ENCODE measurements around the gene THSD7A.

Gene THSD7A

DNA sequence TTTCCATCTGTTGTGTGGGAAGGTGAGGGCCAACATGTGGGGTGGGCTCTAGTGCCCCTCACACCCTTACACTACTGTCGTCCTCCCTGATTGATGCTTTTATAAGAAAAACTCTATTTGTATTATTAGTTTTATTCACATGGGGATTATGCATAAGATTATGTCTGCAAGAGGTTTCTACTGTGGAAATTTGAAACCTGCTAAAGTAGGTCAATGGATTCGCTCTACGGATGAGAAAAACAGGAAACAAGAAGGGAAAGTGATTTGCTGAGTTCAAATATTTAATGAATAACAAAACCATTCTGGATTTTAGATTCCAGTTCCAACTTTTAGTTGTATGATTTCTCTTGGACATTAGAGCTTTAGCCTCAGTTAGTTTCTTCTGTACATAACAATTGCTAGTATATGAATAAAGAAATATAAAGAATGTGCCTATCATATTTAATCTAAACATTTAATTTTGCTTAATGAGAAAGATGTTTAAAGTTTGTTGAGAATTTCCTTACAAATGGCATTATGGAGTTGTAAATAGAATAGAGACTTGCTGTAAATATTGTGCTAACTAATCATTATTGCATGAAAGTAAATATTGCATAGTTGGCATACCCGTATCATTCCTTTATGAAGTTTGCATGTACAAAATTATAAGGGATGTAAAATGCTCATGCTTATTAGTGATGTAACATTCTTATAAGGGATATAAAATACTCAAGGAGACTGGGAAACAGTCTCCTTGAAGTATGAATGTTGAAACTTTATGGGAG is 193.8 kb downstream of the THSD7A start:
- DNase-seq (ENCODE audit: low read depth in 2 of 2): no peak

DNA sequence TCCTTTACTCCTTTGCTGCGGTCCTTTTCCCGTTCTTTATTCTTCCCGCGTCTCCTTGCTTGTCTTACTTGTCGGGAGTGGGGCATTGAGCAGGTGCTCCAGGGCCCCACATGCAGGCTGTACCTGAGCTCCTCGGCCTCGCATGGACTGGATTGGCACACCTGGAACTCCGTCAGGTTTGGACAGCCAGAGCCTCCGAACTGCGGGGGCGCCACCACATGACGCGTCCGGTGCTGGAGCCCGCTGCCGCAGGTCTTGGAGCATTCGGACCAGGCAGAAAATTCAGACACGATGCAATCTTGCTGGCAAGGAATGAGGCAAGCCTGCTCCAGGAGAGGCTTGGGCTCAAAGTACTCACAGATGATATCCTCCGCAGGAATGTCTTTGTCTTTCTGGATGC is 195.7 kb downstream of the THSD7A start:
- DNase-seq (ENCODE audit: low read depth in 2 of 2): no peak

DNA sequence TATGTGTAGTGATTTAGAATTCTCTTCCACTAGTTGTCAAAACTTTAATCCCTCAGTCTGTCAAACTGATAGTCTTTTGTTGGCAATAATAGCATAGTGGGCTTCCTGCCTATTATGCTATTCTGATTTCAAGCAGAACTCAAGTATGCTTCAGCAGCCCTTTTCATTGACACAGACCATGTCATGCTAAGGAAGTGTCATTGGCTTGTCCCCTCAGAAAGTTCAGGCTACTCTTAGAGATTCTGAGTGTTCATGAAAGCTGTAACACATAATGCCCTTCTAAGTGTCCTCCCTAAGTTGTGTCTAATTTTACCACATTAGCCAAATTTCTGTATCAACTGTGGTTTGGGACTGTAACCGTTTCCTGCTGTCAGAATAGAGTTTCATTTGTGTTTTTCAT is 198.7 kb downstream of the THSD7A start:
- no peak for DNase-seq (ENCODE audit: low read depth in 2 of 2)

DNA sequence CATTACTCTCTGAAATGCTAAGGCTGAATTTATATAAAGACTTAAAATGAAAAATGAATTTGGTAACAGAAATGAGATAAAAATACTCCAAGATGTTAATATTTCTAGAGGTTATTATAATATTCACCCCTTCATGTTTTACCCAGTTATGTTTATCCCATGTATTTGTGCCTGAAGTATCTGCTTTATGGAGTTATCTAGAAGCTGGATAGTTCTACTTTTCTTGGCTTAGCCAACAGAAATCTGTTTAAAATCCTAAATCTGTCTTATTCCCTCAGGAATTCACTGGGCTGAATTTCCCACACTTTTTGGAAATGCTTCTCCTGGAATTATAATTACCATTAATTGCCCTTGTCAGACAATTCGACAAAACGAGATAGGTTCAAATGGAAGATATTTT is 201.6 kb downstream of the THSD7A start:
- no peak for DNase-seq (ENCODE audit: low read depth in 2 of 2)

DNA sequence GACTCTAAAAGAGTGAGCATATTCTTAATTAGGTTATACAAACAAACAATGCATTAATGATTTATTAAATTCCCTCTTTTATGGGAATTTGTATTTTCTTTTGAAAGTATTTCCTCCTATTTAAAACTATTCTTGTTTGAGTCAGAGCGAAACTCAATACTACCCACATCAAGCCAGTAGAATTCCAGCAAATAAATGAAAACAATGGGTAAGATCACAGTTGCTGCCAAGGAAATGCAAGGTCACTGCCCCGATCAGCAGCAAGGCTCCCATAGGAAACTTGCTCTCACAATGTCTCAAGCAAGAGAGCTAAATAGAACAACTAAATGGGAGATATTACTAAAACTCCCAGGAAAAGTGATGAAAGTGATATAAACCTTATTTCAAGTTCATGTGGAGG is 206.3 kb downstream of the THSD7A start:
- no peak for DNase-seq (ENCODE audit: low read depth in 2 of 2)

DNA sequence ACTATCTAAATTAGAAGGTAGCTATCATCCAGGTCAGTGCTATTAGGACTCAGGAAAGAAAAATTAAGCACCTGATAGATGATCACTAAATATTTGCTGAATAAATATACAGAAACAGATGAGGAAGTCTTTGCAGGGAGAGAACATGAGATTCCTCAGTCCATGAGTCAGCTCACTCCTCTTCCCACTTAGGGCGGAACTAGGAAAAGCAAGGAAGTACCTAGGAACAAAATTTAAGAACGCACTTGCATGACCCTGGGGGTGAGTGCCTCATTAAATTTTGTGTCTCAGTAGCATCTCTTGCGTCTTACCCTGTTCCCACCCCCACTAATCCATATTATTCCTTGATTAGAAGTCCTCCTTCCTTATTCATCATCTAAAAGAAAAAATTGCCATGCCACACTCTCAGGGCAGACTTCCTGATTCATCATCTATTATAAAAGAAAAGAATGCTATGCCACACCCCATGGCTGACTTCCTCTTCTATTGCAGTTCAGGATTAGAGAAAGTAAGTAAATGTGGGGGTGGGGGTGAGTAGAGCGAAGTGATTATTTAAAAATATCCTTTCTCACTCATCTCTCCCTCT is 208.8 kb downstream of the THSD7A start:
- DNase-seq (ENCODE audit: low read depth in 2 of 2): no peak

DNA sequence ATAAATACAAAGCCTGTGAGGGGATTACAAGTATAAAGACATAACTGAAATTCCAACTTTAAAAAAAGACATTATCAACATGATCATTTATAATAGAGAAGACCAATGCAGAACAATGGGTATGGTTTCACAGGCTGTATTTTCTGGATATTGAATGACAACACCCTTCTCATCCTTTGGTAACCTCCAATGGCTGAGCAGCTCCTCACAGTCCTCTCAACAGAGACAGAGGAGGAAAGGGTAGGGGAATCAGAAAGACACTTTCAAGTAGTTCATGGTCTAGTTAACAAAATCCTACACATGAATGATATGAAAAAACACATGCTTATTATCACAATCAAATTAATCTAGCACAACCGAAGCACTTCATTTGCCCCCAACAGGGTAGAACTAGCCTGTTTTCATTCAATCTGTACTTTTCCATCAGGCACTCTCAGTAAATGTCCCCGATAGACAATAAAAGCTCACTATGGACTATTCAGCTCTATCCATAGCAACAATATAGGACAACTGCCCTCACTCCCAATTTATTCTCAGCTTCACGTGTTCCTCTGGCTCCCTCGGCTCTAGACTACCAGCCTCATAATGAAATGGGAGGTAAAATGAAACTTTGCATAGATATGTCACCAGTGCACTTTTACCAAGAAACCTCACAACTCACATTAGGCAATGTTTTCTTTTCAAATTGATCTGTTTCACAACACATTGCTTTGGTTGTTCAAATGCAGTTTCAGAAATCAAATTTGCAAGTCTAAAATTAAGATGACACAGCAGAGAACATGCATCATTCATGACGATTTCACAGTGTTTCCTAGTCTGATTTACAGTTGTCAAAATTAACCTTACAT is 211.4 kb downstream of the THSD7A start:
- DNase-seq (ENCODE audit: low read depth in 2 of 2): no peak

DNA sequence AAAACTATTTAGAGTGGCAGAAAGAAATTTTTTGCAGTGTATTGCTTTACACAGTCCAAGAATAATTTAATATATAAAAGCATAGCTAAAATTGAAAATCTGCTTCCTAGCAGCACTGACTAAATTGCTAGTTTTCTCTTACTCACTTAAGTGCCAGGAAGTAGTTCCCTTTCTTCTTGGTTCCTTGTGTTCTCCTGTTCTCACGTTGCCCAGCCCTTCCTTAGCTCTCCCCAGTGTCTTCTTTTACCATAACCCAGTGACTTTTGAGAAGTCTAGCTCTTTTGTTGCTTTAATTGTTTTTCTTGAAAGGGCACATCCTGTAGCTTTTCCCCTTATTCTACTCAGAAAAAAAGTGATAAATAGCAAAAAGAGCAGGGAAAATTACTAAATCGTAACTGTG is 215.5 kb downstream of the THSD7A start:
- DNase-seq (ENCODE audit: low read depth in 2 of 2): no peak

DNA sequence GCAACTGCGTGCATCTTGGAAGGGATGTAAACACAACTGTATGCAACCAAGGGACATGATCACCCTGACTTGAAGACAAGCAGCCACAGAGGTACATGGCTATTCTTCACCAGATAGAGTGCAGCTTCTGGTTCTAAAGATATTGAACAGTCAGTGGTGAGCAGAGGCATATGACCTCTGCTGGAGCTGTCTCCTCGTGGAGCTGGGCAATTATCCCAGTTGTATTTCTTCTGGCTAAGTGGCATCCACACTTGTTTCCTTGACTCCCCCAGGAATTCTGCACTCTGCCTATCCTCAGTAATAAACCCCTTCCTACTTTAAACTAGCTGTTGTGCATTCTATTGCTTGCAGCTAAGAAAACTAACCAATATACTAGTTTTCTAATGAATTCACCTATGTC is 216.8 kb downstream of the THSD7A start:
- DNase-seq (ENCODE audit: low read depth in 2 of 2): no peak

DNA sequence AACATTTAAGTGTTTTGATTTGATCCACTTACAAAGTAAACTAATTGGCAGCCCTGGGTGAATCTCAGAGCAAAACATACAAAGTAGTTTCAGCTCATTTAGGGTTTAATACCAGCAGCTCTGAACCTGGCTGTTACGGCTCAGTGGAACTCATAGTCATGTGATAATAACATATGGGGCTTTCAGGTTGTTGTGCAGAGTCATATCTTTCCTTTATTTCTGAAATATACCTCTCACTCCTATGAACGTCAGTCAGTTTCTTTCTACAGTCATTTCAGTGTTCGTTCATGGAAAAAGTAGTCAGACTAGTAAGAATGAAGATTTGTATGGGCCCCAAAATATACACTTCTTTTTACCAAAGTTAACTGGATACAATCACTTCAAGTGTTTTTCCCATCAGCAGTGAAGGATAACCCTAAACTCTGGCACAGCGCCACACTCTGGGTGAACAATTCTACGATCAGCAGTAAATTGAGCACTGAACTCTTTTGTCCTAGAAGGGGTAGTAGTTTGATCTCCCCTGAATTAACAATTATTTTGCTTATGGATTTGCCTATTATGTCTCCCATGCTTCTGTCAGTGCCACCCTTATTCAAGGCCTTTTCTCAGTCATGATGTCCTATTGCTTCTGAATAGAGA is 218.6 kb downstream of the THSD7A start:
- DNase-seq (ENCODE audit: low read depth in 2 of 2): no peak

DNA sequence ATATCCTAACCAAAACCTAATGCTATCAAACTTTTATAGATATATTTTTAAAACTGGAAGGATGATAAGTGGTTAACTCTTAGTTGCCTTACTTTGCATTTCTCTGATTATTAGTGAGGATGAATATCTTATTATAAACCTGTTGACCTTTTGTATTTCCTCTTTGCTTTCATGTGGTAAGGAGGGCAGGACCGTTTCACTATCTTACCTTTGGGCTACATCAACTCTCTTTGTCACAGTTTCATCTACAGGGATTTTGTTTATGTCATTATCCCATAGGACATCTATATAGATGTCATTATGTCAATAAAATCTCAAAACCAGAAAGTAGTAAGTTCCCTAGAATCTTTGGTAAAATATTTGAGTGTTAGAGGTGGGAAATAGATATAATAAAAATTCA is 219.3 kb downstream of the THSD7A start:
- DNase-seq (ENCODE audit: low read depth in 2 of 2): no peak

DNA sequence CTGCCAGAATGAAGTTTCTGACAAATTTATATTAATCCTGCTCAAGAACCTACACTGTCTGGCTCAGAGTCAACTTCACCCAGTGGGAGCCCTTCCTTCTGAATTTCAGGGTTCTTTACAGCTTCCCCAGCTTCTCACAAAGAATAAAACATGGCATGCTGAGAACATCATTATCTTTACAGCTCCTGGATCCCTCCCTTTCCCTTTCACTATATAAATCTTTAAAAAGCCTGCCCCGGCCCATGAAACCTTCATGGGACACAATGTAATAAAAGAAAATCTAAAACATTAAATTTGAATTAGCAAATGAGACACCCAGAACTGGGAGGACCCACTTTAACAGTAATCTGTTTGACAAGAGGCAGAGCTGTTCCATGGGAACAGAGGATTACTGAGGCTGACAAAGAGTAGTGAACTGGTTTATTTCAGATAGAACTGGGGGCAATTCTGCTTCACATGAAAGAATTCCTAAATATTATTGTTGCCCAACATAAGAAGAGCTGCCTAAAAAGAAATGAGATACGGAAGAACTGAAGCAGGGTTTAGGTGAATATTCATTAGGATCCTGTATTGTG is 222.8 kb downstream of the THSD7A start:
- DNase-seq (ENCODE audit: low read depth in 2 of 2): no peak

DNA sequence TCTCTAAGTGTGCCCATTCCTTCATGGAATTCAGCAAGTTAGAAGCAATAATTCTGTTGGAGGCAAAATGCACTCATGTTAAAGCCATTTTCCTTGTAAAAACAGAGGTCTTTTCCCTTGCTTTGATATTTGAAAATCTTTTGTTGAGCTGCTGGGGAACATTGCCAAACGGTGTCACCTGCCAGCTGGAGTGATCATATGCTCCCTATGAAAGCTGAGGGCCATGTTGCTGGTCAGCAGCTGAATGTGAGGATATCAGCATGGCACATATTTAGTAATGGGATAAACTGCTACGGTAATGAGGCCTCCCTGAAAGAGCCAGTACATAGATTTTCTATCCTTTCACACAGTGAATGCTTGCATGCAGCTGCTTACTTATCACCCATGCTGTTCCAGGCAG is 224.3 kb downstream of the THSD7A start:
- DNase-seq (ENCODE audit: low read depth in 2 of 2): no peak

DNA sequence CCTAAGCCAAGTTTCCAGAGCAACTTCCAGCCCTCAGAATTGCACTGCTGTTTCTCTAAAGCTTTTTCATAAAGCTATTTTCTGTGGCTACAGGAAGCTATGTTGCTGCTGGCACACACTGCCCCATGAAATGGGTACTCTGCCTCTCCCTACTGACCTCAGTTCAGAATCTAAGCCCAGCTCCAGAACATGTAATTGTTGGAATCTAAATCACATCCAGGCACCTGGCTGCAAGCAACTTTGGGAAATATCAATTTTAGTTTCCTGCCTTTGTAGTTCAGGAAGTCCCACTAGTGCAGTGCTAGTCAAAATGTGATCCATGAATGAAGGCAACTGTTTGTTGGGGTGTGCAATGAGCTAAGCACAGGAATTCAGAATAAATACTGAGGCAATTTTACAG is 226.2 kb downstream of the THSD7A start:
- DNase-seq (ENCODE audit: low read depth in 2 of 2): no peak

DNA sequence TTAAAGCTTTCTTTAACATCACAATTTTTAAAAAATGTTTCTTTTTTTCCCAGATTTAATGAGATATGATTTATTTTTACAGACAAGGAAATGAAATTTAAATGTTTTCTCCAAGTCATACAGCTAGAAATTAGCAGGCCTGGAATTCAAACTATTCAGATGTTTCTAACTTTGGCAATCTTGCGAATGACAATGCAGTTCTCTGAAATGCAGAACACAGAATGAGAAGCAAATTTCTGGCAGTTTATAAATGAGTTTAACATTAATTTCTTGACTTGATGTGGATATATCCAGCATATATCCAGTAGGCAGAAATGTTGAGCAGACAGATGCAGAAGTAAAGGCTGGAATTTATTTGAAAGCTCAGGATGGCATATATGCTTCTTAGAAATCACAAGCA is 227.5 kb downstream of the THSD7A start:
- DNase-seq (ENCODE audit: low read depth in 2 of 2): no peak

DNA sequence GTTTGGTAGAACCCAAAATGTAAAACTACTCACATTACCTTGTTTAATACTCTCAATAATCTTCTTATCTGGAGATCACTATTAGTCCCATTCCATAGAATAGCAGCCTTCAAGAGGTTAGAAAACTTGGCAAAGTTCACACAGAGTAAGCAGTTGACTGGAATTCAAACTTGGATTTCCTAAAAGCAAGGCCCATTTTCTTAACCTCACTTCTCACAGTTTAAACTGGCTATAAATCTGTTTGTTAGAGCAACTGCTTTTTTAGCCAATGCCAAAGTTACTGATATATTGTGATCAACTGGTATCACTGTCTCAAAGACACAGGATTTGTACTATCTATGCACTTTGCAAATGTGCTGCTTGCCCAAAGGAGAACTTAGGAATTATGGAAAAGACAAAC is 230.2 kb downstream of the THSD7A start:
- DNase-seq (ENCODE audit: low read depth in 2 of 2): no peak

DNA sequence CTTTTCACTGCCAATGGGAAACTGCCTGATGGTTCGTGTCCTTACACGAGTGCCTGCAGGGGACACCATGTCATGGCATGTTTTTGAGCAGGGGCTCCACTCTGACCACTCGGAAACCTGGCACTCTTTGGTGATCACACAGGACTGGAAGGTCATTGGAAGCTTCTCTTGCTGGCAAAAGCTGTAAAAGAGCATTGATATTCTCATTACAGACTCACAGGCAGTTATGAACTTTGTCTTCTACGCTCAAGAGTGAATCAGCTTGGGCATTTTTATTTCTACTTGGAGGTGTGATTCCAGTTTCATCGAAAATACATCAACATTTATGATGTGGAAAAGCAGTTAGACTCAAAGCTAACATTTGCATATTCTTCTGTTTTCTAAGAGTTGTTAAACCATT is 238.7 kb downstream of the THSD7A start:
- no peak for DNase-seq (ENCODE audit: low read depth in 2 of 2)

DNA sequence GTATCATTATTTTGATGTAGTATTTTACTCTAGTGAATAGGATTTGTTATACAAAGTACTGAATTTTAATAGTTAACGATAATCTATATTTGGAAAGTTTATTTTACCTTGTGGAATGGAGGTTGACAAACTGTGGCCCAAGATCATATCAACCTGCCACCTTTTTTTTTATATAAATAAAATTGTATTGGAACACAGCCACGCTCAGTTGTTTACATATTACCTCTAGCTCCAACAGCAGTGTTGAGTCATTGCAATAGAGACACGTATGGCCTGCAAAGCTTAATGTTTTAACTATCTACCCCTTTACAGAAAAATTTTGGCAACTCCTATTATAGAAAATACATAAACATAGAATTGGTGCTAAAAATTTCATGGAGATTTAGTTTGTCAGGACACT is 239.3 kb downstream of the THSD7A start:
- DNase-seq (ENCODE audit: low read depth in 2 of 2): no peak

DNA sequence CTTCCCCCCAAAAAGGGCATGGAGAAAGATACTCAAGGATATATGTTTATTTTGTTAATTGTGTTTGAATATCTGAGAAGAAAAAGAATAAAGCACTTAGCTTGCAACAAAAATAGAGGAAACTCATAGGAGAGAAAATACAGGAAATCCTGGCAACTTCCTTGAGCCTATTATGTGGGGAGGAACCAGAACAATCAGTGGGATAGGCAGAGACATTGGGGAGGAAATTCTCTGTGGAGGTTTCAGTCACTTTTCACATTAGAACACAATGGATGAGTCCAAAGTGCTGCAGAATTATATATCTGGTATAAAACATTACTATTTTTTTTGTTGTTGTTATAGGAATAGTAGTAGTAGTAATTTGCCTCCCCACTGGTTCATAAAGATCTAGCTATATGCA is 240.1 kb downstream of the THSD7A start:
- no peak for DNase-seq (ENCODE audit: low read depth in 2 of 2)

DNA sequence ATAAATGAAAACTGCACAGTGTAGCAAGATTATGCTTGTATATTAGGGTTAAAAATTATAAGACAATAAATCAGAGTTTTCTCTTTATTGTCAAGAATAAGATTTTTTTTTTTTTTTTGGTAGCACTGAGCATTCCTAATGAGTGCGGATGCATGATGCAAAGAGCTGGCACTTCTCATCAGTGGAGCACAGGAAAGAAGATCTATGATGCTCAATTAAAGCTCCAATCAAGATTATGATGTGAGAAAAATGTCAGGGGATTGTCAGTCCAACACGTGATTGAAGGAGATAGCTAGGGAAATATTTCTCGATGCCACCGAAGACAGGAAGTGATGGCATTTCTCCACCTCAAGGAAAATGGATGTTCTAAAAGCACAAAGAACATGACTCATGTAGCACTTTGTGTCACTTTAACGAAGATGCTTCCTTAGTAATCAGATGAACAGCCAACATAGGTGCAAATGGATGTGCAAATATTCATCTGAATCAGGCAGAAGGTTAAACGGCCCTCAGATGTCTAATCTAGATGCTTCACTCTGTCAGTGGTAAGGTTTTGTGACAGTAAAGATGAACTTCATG is 240.9 kb downstream of the THSD7A start:
- DNase-seq (ENCODE audit: low read depth in 2 of 2): no peak

DNA sequence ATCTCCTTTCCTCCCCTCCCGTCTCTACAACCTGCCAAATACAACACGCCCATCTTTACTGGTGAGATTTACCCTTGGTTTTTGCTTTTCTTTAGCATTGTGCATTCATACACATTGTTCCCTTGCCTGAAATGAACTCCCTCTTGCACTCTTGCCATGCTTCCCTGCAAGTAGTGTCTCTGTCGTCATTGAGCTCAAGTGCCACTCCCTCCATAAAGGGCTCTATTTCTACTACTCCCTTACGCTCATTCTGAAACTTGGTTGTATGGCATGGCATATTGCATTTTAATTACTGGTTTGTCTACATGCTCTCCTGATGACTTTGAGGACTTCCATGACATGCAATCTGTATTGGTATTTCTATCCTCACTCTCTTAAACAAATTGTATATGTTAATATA is 242.7 kb downstream of the THSD7A start:
- DNase-seq (ENCODE audit: low read depth in 2 of 2): no peak

DNA sequence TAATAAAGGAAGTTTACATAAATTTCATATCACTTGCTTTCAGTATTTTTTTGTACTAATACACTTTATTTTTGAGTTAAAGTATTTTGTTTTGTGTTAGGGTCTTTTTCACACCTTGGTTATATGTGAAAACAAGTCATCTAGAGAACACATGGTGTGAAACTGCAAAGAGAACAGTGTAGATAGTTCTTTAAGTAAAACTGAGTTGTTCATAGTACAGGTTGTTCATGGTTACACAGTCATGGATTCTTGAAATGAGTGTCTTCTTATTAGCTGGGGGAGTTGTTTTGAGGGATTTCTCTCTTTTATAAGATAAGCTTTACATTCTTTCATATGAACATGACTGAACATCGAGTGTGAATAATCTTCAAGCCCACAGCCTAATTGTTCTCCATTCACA is 244.2 kb downstream of the THSD7A start:
- DNase-seq (ENCODE audit: low read depth in 2 of 2): no peak
